B cell (primary cell): ENCODE data around the gene PDGFA. TPM values are rescaled to one million over a fixed set of nuclear protein-coding genes. Genes with fewer than 3 reads are reported as not detected.

Experiments
- ATAC-seq: fragments of 200-7000 bp; cut with Tn5 transposase; one replicate; pipeline ENCODE4 v1.10.0; 2021; ENCODE audit warnings: low read depth, mild to moderate bottlenecking, moderate number of reproducible peaks, moderate library complexity
- CTCF ChIA-PET: fragments of 350-600 bp; sonication (Branson Sonifier 250); formaldehyde crosslinking; loops from one replicate; lab custom pipeline; 2021; ENCODE audit warnings: antibody characterized with exemption, inconsistent platforms; lab: Charles Lee
- POLR2A ChIA-PET: fragments of 350-600 bp; sonication (Branson Sonifier 250); formaldehyde crosslinking; loops from one replicate; lab custom pipeline; 2021; ENCODE audit warnings: antibody characterized with exemption; lab: Charles Lee
- DNase-seq: peaks from one replicate; pipeline ENCODE4 v3.0.0; 2013
- H2AFZ ChIP-seq: 2 replicates; pipeline ENCODE4 v1.6.1; 2012; ENCODE audit warnings: mild to moderate bottlenecking, low read depth, low read length; ENCODE audit not compliant: insufficient read depth, poor library complexity, severe bottlenecking
- H3K27ac ChIP-seq, 2 donors: 1 replicate in 1 of 2; 2 replicates in 1 of 2; pipeline ENCODE4 v1.5.1; 2012 to 2013; ENCODE audit warnings: low read length in 2 of 2, mild to moderate bottlenecking in 2 of 2, moderate library complexity in 1 of 2
- H3K27me3 ChIP-seq, 4 experiments: fragments of 200-600 bp in 1 of 4; sonication (generic) in 1 of 4; replicated peaks in 1 of 4; 1 replicate in 2 of 4; 2 replicates in 2 of 4; pipeline versions ENCODE4 v1.6.1 to v1.7.0; 2013 to 2016; ENCODE audit warnings: low read length in 3 of 4, mild to moderate bottlenecking in 2 of 4, mixed read lengths in 1 of 4, moderate library complexity in 1 of 4; ENCODE audit not compliant: insufficient read depth in 4 of 4, control insufficient read depth in 3 of 4; ENCODE audit errors: control extremely low read depth in 1 of 4
- H3K36me3 ChIP-seq, 2 experiments: replicated peaks in 1 of 2; 1 replicate in 1 of 2; 2 replicates in 1 of 2; pipeline versions ENCODE4 v1.6.1 to v1.7.1; 2013; ENCODE audit warnings: low read length in 1 of 2; ENCODE audit not compliant: insufficient read depth in 2 of 2, control insufficient read depth in 1 of 2; ENCODE audit errors: control extremely low read depth in 1 of 2, extremely low read depth in 1 of 2
- H3K4me1 ChIP-seq, 2 donors: fragments of 200-600 bp in 1 of 2; sonication (generic) in 1 of 2; 1 replicate in 1 of 2; 2 replicates in 1 of 2; pipeline versions ENCODE4 v1.5.1 to v1.6.1; 2013 to 2017; ENCODE audit warnings: low read length in 2 of 2; ENCODE audit not compliant: control insufficient read depth in 2 of 2, insufficient read depth in 2 of 2
- H3K4me2 ChIP-seq: replicated peaks from 2 replicates; pipeline ENCODE3; 2012; ENCODE audit warnings: mild to moderate bottlenecking, low read depth, low read length; ENCODE audit not compliant: poor library complexity, severe bottlenecking
- H3K4me3 ChIP-seq, 5 experiments: fragments of 200-600 bp in 1 of 5; sonication (generic) in 1 of 5; 1 replicate in 3 of 5; 2 replicates in 2 of 5; pipeline versions ENCODE4 v1.5.1 to v1.7.0; 2011 to 2016; ENCODE audit warnings: low read length in 4 of 5, mild to moderate bottlenecking in 4 of 5, low read depth in 2 of 5, control low read depth in 1 of 5, moderate library complexity in 1 of 5; ENCODE audit not compliant: insufficient read depth in 1 of 5; ENCODE audit errors: control extremely low read depth in 1 of 5, extremely low read depth in 1 of 5
- H3K79me2 ChIP-seq: fragments of 200-600 bp; sonication (generic); one replicate; pipeline ENCODE4 v1.6.0; 2016; ENCODE audit warnings: low read length; ENCODE audit not compliant: control insufficient read depth, insufficient read depth
- H3K9ac ChIP-seq: fragments of 200-600 bp; sonication (generic); 2 replicates; pipeline ENCODE4 v1.6.1; 2017; ENCODE audit warnings: mild to moderate bottlenecking, low read length, moderate library complexity
- H3K9me3 ChIP-seq, 3 donors: one replicate each; pipeline versions ENCODE4 v1.6.1 to v1.7.1; 2013; ENCODE audit warnings: low read length in 2 of 3; ENCODE audit not compliant: control insufficient read depth in 2 of 3, insufficient read depth in 1 of 3; ENCODE audit errors: control extremely low read depth in 1 of 3
- H4K20me1 ChIP-seq: 2 replicates; pipeline ENCODE4 v1.6.0; 2012; ENCODE audit warnings: mild to moderate bottlenecking, low read length; ENCODE audit not compliant: insufficient read depth, control insufficient read depth, poor library complexity, severe bottlenecking
- H3K27ac Mint-ChIP-seq: one replicate; pipeline ENCODE4 v1.8.0; 2021; ENCODE audit warnings: mixed read lengths
- H3K27me3 Mint-ChIP-seq: one replicate; pipeline ENCODE4 v1.8.0; 2021; ENCODE audit warnings: mixed read lengths
- H3K4me1 Mint-ChIP-seq: one replicate; pipeline ENCODE4 v1.8.0; 2021; ENCODE audit warnings: mixed read lengths
- H3K4me3 Mint-ChIP-seq: one replicate; pipeline ENCODE4 v1.8.0; 2021; ENCODE audit warnings: mixed read lengths
- H3K9me3 Mint-ChIP-seq: one replicate; pipeline ENCODE4 v1.8.0; 2022; ENCODE audit warnings: mixed read lengths; ENCODE audit not compliant: insufficient read depth
- CTCF ChIP-seq: fragments of 200-600 bp; IDR thresholded peaks from one replicate; pipeline ENCODE4 v1.8.0; 2022; ENCODE audit warnings: antibody characterized with exemption, mild to moderate bottlenecking
- EZH2 ChIP-seq: IDR thresholded peaks from 2 replicates; pipeline ENCODE4 v1.6.1; 2012; ENCODE audit warnings: borderline replicate concordance, low read depth, mild to moderate bottlenecking, moderate library complexity, low read length; ENCODE audit not compliant: insufficient read depth, poor library complexity, severe bottlenecking
- WGBS: methylation state at CpG from one replicate; pipeline ENCODE4 v1.1.5; 2013; ENCODE audit warnings: missing lambda C conversion rate; ENCODE audit not compliant: insufficient coverage; 5-methylcytosine and 5-hydroxymethylcytosine counted together
- intact Hi-C: fragments of 100-400 bp; cut with micrococcal nuclease; formaldehyde crosslinking; loops from one replicate; pipeline ENCODE4 v1.10.0; 2022
- polyA plus RNA-seq: library from polyadenylated mRNA; depleted of rRNA; stranded (reverse); fragments of >200 nt; gene quantifications from 2 replicates; pipeline ENCODE4 v1.2.3, GENCODE V29; 2012
- total RNA-seq, 2 donors: library from RNA; stranded (reverse); fragments of 120-200 nt in 1 of 2; gene quantifications; 1 replicate in 1 of 2; 2 replicates in 1 of 2; pipeline versions ENCODE4 v1.2.3 to v1.2.4, GENCODE V29; 2013 to 2022

PDGFA gene
- total and polyA plus RNA-seq, 2 donors (not counting 1 experiment from before 2014, with no cell fraction given) = 0.36 to 1.5 TPM

- no peak for ATAC-seq
- no peaks in the 10 kb centered on the region for H3K9me3 Mint-ChIP-seq
- peaks cover 21% of the 10 kb centered on the region for H3K4me1 Mint-ChIP-seq
- Histone ChIP-seq H3K4me1 (peaks cover 30 to 39% of the 10 kb centered on the region in 2 donors), H3K4me2 (peak overlapping the region; percentile 90), H3K4me3 (peak overlapping the region in 4 of 5 experiments; percentile 6 to 56 (median 45)), H3K36me3 (no peaks in the 10 kb centered on the region), H4K20me1 (no peaks in the 10 kb centered on the region), H2AFZ (peak overlapping the region; percentile 54), H3K27me3 (peaks cover 0 to 27% (median 11%) of the 10 kb centered on the region in 4 experiments), H3K9me3 (peaks cover 0 to 8% (median 0%) of the 10 kb centered on the region in 3 donors), H3K9ac (peak overlapping the region; percentile 52), H3K27ac (no peak overlapping the region), H3K79me2 (no peaks in the 10 kb centered on the region)
- POLR2A ChIA-PET = no interaction called here
- peaks cover 15% of the 10 kb centered on the region for H3K27me3 Mint-ChIP-seq
- DNase-seq = peak; percentile 34
- WGBS = 2% methylated on average over 55 of the region's 70 CpGs
- H3K4me3 Mint-ChIP-seq = peak overlapping the region; percentile 87
- TF ChIP-seq EZH2 (peak; percentile 63), CTCF (no peak)
- no peak overlapping the region for H3K27ac Mint-ChIP-seq
- intact Hi-C loops = no loop called here
- CTCF ChIA-PET = no interaction called here
Observed at GRCh38 chr7:517774-518629, 1.6 kb downstream of the PDGFA start.
